NCI-H748 (cell line): Measurements from ENCODE around the gene SERP2.

Experiments
- DNase-seq: peaks from one replicate; lab custom pipeline; 2025; ENCODE audit not compliant: unreplicated experiment; lab: John Stamatoyannopoulos, UW

The SERP2 gene

DNA sequence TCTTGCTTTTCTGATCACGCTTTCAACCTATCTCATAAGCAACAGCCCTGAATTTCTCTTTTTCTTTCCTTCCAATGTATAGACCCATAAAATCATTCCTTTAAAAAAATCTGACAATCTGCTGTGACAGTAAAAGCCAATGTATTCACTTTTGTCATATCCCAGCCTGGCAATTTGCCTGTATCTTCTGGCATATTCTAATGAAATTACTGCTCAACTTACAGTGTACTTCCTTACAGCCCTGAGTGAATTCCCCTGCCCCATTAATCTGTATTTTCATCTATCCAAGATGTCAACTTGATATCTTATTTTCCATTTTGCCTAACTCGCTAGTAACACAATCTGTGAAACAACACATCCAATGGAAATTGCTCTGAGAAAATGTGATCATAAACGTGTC is 18.0 kb upstream of the SERP2 start:
- DNase-seq = no peak

DNA sequence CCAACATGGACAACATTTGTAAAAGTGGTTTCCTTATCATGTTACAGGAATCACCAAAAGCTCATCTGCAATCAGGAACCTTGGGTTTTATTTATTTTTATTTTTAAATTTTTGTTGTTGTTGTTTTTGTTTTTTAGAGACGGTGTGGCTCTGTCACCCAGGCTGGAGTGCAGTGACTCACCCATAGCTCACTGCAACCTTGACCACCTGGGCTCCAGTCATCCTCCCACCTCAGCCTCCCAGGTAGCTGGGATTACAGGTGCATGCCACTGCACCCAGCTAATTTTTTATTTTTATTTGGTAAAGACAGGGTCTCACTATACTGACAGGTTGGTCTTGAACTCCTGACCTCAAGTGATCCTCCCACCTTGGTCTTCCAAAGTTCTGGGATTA is 13.6 kb upstream of the SERP2 start:
- no peak for DNase-seq

DNA sequence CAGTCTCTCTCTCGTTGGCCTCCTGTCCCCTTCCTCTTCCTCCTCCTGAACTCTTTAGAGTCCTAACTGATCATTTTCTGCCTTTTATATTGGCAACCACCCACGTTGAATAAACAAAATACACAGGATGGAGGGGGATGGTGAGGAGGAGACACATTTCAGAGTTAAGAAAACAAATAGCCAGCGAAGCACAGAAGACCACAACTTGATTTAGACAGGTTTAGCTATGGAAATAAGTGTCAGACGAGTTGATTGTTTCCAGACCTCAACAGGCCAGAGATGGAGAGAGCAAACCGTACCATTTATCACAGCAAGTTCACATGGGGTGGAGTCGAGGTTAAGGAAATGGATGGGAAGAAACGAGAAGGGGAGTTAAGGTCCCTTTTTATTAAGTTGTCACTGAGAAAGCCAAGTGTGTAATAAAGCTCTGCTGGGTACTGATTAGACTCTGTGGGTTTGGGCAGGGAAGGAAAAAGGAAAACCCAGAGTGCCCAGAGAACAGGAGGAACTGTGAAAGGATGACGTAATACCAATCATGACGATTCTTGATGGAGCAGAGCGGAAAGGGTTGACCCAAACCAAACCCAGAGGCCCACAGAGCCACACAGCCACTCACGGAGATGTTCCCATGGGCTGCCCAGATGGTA is 11.1 kb upstream of the SERP2 start:
- no peak for DNase-seq

DNA sequence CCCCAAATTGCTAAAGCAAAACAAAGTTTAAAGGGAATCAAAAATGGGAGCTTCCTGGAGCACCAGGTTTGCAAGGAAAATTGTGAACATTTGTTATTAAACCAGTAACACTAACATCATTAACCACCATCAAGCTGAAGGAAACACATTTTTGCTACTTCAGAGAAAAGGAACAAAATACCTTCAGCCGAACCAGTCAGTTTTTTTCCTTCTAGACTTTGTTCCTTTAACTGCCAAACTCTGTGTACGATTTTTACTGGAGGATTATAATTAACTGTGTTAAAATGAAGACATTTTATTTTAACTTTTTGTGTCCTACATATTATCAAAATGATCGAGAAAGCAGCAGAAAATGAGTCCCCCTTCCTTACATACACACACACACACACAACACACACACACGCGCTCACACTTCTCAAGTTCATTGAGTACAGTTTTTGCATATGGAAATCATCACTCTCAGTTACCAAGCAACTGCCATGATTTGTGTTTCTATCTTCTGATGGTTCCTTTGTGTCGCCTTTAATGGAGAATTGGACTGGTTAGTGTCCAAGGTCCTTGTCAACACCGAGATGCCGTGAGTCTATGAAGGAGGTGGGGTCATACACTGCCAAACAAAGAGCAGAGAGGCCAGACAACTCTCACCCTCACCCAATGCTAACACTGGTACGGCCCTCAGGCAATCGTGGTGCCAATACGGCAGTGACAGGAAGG is 9.8 kb upstream of the SERP2 start:
- peak; percentile 29 for DNase-seq

DNA sequence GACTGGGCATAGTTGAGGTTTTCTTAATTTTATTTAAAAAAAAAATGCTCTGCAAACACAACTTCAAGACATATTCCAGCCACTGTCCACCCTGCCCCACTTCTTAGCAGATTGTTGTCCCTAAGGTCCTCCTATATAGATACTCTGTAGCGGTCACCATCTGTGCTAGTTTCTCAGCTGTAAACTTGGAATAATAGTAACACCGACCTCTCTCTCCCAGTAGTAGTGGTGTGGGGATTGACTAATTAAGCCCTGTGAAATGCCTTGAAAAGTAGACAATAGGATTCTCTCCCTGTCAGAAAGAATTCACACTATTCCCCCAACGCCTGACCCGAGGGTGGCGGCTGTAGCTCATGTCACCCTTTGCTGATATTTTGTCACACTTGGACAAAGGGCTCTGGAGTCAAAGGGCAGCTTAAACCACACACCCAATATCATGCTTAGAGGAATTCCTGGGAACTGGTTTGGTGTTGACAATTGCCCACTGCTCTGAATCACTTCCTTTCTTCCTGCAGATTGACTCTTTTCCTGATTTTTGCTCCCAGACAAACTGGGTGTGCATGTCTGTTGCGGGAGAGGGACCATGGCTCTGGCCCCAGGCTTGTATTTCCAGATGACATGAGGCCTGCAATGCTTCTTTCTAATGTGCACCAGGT is 9.2 kb upstream of the SERP2 start:
- DNase-seq = no peak

DNA sequence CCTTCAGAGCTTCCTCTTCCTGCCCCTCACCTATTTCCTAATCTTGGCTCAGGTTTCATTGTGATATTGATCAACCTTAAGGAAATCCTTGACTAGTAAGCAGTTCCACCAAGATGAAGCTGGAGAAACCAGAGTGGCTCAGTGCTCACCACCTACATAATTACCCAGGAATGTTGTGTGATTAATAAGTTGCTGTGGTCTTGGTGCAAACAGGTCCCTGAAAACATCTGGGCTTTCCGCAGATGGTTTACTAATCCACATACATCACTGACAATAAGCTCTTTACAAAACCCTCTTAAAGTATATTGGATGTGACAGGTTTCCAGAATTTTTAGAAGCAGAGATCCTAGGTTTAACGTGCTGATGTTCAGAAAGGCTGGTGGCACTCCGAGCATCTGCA is 8.6 kb upstream of the SERP2 start:
- no peak for DNase-seq

DNA sequence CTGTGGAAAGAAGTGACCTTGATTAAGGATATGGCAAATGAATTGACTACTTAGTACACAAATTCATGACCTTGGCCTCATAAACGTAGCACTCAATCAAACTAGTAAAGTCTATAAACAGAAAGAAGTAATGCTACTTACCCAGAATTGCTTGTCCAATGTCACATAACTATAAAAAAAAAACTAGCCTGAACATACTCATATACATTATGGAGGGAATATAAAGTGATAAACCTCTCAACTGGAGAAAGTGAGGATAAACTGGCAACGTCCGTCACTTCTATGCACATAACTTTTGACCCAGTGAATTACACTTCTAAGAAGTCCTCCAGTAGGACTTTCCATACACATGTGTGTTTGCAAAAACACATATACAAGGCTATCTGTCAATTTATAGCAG is 7.7 kb upstream of the SERP2 start:
- DNase-seq = no peak

DNA sequence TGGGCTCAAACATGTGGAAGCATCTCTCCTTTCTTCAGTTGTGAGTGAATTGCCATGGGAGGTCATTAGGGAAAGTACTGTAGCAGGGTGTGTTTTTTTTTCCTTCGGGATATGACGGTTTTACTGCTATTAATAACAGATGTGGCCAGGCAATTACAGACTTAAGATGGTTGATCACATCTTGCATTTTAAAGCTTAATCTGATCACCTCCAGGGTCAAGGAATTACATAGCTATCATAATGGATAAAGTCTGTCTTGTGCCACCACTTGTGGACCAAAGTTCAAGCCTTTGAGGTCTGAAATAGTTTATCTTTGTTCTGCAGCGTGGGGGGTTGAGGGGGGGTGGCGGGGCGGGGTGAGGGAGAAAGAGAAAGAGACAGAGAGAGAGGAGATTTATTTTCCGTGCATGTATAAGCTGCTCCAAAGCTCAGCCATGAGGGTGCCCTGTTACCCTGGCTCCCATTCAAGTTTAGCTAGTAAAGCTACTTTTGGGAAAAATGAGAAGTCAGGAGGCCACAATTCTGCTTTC is 5.5 kb upstream of the SERP2 start:
- peak; percentile 72 for DNase-seq

DNA sequence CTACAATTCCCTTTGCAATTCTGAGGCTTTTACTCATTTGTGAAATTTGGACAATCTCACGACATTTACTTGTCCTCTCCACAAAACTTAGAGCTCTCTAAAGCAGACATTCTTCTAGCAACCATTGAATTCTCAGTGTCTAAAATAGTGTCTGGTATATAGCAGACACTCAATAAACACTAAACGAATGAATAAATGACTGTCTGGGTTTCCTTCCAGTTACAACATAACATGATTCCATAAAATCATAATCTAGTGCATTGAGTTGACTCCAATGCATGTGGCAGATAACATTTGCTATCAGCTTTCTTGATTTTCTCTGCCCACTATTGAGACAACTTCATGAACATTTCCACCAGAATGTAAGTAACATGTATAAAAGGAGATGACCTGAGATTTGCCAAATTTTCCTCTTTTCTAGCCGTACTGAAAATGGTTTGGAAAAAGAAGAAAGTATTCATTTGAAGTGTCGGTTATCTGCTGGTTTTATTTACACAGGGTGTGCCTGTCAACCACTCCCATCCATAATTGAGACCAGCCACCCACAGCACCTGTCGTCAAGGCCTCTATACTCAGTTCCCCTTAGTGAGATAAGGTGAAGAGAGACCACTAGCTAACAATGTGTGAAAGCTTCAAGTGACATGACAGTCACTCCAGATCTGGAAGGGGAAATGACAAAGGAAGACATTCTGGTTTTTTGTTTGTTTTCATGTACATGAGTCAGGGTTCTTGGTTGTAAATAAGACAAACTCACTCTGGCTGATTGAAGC is 4.8 kb upstream of the SERP2 start:
- peak; percentile 97 for DNase-seq

DNA sequence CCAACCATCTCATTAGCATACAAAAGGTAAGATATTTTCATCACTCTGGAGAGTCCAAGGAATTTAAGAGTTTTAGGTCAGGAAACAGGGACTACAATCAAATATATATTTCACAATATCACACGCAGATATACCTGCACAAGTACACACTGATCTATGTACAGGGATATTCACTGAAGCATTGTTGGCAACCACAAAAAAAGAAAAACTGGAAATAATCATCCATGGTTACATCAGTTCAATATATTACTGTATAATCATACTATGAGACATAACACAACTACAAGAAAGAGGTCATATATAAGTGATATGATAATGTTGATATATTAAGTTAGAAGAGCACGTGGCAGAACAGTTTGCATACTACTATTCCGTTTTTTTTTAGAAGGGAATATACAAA is 2.2 kb upstream of the SERP2 start:
- DNase-seq = no peak

DNA sequence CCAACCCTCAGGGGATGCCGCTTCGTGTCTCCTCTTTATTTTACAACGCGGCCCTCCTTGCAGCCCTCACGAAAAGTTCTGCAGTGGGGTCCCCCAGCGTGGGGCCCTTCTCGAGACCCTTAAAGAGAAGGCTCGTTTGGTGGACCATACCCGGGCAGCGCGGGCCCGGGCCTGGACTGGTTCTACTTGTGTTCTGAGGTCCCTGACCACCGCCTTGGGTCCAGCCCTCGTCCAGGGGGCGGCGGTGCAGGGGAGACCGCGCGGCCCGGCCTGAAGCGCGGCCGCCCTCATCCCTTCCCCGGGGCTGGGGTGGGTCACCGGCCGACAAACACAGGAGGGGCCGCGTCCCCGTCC is 400 bp upstream of the SERP2 start:
- no peak for DNase-seq

DNA sequence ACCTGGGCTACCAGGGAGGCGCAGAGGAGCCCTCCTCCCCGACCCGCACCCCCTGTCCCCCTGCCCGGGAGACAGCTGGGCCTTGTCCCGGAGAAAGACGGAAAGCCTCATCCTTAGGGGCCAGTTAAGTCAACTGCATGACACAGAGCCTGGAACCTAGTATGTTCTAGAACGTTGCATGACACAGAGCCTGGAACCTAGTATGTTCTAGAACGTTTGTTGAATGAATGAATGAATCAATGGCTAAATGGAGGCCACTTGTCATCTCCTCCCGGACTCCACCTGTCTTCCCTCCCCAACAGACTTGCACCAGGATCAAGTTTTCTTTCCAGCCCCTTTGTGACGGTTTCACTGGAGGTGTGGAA is 706 bp downstream of the SERP2 start:
- no peak for DNase-seq

DNA sequence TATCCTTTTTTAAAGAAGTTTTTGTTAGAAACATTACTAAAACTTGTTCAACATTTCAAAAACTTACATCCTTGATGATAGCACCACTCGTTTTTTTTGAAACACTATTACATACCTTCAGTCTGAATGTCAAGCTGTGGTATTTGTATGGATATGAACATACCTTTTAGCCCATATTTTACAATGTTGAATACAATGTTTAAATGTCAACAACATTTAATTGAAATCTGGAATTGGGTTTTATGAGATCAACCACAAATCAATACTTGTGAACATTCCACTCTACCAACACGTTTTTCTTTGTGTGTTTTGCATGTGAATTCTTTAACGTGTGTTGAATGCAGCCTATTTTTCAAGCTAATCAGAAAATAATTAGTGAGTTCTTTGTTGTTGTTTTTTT is 4.7 kb downstream of the SERP2 start:
- DNase-seq = no peak

DNA sequence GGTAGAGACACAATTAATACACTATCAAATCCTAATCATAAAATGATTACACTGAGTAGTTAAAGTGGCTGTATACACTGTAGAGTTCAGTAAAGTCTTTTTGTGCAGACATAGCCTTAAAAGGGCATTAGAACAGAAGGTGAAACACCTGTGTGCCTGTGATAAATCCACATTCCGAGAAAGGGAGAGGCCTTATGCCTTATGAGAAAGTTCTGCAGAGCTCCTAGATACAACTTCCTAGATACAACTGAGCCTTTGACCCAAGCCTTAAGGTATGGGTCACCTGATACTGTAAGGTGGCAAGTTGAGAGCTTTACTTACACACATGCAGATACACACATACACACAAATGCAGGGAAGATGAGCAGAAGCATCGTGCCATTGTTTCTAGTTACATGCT is 6.3 kb downstream of the SERP2 start:
- DNase-seq = no peak

DNA sequence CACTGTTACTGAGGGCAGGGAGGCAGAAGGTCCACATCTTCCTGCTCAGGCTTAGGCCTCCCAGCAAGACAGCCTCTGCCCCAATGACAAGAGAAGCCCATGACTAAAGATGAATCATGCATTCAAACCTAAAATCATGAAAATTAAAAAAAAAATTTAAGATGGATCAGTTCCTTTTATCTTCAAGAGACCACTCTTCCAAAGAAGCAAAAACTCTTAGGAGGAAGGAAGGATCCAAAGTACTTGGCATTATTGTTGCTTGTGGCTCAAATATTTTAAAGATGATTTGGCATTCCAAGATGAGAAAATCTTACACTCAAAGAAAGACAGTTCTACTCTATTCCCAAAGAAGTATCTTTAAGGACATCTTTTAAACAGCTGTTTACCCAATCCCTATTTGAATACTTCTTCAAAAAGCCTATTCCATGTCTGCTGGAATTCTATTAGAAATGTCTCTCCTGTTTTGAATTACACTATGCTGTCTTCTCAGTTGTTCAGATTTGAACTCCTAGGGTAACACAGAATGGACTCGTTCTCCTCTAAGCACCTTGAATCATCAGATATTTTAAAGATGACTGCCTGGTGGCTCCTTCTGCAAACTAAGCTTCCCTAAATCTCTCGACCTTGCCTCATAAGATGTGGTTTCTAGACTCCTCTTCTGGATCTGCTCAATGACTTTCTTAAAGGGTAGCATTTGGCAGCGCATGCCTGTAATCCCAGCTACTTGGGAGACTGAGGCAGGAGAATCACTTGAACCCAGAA is 7.0 kb downstream of the SERP2 start:
- DNase-seq = no peak

DNA sequence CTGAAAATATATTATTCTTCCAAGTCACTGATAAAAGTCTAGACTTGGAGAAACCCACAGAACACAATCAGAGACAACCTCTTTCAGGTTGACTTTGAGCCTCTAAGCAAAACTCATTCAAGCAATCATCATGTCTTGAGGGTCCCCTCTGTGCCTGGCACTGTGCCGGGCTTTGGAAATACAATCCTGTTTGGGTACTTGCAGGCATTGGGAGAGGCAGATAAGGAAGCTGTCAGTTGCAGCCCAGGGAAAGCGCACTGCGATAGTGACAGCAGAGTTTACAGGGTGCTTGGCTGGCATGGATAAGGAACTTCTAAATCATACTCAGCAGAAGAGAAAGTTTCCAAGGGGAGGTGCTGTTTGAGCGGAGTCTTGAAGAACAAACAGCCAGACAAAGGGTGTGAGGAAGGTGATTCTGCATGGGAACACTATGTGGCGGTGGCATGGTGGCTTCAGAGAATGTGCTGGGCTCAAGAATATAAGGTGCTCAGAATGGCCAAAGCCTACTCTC is 9.1 kb downstream of the SERP2 start:
- DNase-seq = no peak

DNA sequence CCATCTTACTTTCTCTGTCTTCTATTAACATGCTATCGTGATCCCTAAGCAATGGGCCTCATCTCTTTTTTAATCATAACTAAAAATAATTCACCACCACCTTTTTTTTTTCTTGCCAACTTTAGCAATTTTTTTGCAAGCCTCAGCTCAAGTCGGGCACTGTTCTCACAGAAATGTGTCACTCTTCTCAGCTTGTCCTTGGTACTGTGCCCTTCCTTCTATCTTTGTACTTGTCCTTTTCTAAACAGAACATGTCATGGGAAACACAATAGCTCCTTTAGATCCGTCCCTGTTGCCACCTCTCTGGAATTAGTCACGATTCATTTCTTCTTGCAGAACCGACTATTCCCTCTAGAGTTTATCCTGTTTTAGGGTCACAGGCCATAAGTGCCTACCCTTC is 10.3 kb downstream of the SERP2 start:
- DNase-seq = no peak

DNA sequence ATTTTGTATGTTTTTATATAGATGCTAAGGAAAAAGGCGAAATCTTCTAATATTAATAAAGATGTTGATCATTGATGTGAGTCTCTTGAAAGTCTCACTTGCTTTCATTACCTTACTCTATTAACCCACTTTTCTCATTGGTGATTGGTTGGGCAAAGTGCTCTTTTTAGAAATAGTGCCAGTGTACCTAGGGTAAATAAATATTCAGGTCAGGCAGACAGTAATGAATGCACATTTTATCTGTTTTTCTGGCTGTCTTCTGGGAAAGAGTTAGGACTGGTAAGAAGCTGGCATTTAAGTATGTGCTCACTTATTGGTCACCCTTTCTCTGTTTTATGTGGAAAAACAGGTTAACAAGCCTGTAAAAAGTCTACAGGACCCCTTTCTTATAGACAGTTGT is 11.2 kb downstream of the SERP2 start:
- DNase-seq = no peak

DNA sequence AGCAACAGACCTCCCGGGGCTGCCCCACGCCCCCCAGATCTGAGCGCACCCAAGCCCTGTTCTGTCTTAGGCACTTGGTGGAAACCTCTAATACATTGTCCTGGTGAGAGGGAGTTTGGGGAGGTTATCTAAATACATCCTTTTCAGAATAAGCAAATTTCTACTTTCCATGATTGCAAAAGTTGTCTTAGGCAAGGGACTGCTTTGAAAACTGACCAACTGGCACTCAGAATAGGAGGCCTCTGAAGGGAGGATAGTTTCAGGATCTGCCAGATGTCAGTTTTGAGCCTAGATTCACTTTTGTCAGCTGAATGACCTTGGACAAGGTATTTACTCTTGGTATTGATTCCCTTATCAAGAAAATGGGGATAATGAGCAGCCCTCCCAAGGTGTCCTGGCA is 11.8 kb downstream of the SERP2 start:
- DNase-seq = no peak

DNA sequence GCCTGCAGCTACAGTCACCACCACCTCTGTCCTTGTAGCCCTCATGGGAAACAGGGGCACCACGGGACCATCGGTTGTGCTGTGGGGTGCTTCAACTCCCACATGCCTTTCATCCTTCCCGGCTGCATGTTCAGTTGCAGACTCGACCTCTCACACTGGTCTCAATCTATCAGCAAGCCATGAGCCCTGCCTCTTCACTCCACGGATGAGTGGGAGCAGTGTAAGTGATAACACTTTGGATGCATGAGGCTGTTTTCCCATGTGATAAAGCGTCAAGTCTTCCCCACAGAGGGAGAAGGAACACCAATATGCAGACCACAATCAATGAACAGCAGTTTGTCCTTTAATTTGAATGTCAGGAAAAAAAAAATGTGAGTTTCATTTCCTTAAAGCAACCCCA is 12.2 kb downstream of the SERP2 start:
- DNase-seq = no peak
